Lower lobe of right lung (tissue), 2 donors: ENCODE data around the gene ITGA3. TPM values are rescaled to one million over a fixed set of nuclear protein-coding genes. Genes with fewer than 3 reads are reported as not detected.
A peak's percentile ranks its signal among the peaks of the same experiment; 100 is the strongest.

Experiments used
- ATAC-seq, 2 donors: fragments of 200-7000 bp; cut with Tn5 transposase; one replicate each; pipeline ENCODE4 v1.9.1; 2020 to 2022; ENCODE audit warnings: mild to moderate bottlenecking in 2 of 2, moderate library complexity in 2 of 2
- DNase-seq: peaks from one replicate; pipeline ENCODE4 v3.0.0-alpha.2; 2020
- H3K27ac ChIP-seq: fragments of 200-600 bp; one replicate; pipeline ENCODE4 v1.8.0; 2022
- H3K27me3 ChIP-seq: fragments of 200-600 bp; one replicate; pipeline ENCODE4 v1.8.0; 2022; ENCODE audit warnings: low read depth
- H3K36me3 ChIP-seq: fragments of 200-600 bp; one replicate; pipeline ENCODE4 v1.8.0; 2022; ENCODE audit warnings: mild to moderate bottlenecking
- H3K4me1 ChIP-seq: fragments of 200-600 bp; one replicate; pipeline ENCODE4 v1.8.0; 2022
- H3K4me3 ChIP-seq: fragments of 200-600 bp; one replicate; pipeline ENCODE4 v1.8.0; 2022; ENCODE audit warnings: mild to moderate bottlenecking
- H3K9me3 ChIP-seq: fragments of 200-600 bp; one replicate; pipeline ENCODE4 v1.8.0; 2022
- intact Hi-C: fragments of 100-400 bp; cut with DNase I; formaldehyde crosslinking; loops from one replicate; pipeline ENCODE4 v1.11.0; 2022
- total RNA-seq: library from RNA; stranded (reverse); fragmentation: NEBNext Ultra II Directional; extraction: Animal tissue kit (Norgen Biotek cat#: 25700); gene quantifications from one replicate; pipeline ENCODE4 v1.2.1, GENCODE V29; 2021
- TF ChIP-seq, protein P1 (sequence below): fragments of 200-600 bp; IDR thresholded peaks from one replicate; pipeline ENCODE4 v1.8.0; 2022; ENCODE audit warnings: antibody characterized with exemption, mild to moderate bottlenecking
- donor health status: DM: no; HTN: yes; CAD: no; lungs with severe emphysema.

Gene ITGA3
- total RNA-seq, 1 donor from 2014 or later = 162 TPM

GRCh38 chr17:50130559-50131305 lies 74.8 kb downstream of the ITGA3 start:
- peaks cover 43% of the 10 kb centered on the region for H3K4me1 ChIP-seq
- peaks cover 16% of the 10 kb centered on the region for H3K36me3 ChIP-seq

DNA sequence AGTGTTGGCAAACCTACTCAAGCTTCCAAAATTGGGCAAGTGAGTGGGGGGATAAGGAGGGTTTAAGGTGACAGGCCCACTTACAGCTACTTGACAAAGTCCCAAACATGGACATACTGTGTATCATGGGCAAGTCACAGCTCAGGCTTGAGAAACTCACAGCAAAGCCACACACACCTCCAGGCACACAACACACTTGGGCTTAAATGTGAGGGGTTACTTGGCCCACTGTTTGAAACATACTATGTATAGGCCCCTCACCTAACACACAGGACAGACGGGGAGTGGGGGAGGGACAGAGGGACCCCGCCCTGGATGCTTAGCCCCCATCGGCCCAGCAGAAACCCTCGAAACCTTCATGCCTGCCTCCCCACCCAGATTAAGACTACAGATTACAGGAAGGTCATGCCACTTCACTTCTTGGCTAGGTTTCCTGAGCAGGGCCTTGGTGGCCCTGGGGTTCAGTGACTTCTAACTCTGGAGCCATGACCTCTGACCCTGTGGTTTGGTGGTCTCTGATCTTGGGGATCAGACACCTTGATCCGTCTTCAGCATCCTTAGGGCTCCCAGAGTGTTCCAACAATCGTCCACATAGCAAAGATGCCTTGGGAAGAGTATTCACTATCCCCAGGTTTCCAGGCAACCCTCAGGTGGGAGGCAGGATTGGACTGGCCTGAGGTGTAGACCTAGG lies 76.3 kb downstream of the ITGA3 start:
- peaks cover 18% of the 10 kb centered on the region for H3K27me3 ChIP-seq
- ATAC-seq (no peak), DNase-seq (no peak)
- peaks cover 32% of the 10 kb centered on the region for H3K36me3 ChIP-seq
- H3K4me3 ChIP-seq = no peak overlapping the region
- H3K9me3 ChIP-seq = no peaks in the 10 kb centered on the region
- TF ChIP-seq, protein P1, sequence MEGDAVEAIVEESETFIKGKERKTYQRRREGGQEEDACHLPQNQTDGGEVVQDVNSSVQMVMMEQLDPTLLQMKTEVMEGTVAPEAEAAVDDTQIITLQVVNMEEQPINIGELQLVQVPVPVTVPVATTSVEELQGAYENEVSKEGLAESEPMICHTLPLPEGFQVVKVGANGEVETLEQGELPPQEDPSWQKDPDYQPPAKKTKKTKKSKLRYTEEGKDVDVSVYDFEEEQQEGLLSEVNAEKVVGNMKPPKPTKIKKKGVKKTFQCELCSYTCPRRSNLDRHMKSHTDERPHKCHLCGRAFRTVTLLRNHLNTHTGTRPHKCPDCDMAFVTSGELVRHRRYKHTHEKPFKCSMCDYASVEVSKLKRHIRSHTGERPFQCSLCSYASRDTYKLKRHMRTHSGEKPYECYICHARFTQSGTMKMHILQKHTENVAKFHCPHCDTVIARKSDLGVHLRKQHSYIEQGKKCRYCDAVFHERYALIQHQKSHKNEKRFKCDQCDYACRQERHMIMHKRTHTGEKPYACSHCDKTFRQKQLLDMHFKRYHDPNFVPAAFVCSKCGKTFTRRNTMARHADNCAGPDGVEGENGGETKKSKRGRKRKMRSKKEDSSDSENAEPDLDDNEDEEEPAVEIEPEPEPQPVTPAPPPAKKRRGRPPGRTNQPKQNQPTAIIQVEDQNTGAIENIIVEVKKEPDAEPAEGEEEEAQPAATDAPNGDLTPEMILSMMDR = no peak
- H3K4me1 ChIP-seq = peaks cover 42% of the 10 kb centered on the region
- no peak overlapping the region for H3K27ac ChIP-seq
- intact Hi-C loops = no loop called here

More at GRCh38 chr17:50130559-50131305, 74.8 kb downstream of the ITGA3 start:
- no peak overlapping the region for H3K27ac ChIP-seq
- no peaks in the 10 kb centered on the region for H3K9me3 ChIP-seq
- DNase-seq = no peak
- intact Hi-C loops = no loop called here
- H3K4me3 ChIP-seq = peak overlapping the region; percentile 51
- peaks cover 21% of the 10 kb centered on the region for H3K27me3 ChIP-seq
- TF ChIP-seq, protein P1 = no peak
- ATAC-seq = no peak

GRCh38 chr17:50133028-50133768 lies 77.3 kb downstream of the ITGA3 start:
- TF ChIP-seq, protein P1 = no peak
- DNase-seq = no peak
- H3K4me3 ChIP-seq = no peak overlapping the region
- no peak overlapping the region for H3K27ac ChIP-seq
- H3K36me3 ChIP-seq = peaks cover 40% of the 10 kb centered on the region
- H3K4me1 ChIP-seq = peaks cover 33% of the 10 kb centered on the region
- intact Hi-C loops = no loop called here
- H3K9me3 ChIP-seq = no peaks in the 10 kb centered on the region
- ATAC-seq = peak; percentile 25 to 45
- H3K27me3 ChIP-seq = peaks cover 18% of the 10 kb centered on the region

DNA sequence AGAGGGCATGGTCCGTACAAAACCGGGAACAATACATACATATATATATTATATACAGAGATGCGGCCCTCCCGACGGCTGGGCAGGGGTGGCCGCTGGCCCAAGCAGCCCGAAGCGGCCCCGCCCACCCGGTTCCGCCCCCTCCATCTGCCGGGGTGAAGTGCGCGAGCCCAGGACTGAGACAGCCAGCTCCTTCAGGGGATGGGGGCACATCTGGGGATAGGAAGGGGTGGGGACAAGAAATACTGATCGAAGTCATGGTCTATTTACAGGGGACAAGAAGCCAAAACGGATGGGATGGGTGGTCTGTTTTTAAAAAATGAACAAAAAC lies 77.8 kb downstream of the ITGA3 start:
- peaks cover 45% of the 10 kb centered on the region for H3K36me3 ChIP-seq
- no peak for DNase-seq
- TF ChIP-seq, protein P1 = no peak
- H3K9me3 ChIP-seq = no peaks in the 10 kb centered on the region
- no peak overlapping the region for H3K4me3 ChIP-seq
- intact Hi-C loops = no loop called here
- H3K27ac ChIP-seq = no peak overlapping the region
- no peak for ATAC-seq
- peaks cover 16% of the 10 kb centered on the region for H3K27me3 ChIP-seq
- peaks cover 30% of the 10 kb centered on the region for H3K4me1 ChIP-seq

DNA sequence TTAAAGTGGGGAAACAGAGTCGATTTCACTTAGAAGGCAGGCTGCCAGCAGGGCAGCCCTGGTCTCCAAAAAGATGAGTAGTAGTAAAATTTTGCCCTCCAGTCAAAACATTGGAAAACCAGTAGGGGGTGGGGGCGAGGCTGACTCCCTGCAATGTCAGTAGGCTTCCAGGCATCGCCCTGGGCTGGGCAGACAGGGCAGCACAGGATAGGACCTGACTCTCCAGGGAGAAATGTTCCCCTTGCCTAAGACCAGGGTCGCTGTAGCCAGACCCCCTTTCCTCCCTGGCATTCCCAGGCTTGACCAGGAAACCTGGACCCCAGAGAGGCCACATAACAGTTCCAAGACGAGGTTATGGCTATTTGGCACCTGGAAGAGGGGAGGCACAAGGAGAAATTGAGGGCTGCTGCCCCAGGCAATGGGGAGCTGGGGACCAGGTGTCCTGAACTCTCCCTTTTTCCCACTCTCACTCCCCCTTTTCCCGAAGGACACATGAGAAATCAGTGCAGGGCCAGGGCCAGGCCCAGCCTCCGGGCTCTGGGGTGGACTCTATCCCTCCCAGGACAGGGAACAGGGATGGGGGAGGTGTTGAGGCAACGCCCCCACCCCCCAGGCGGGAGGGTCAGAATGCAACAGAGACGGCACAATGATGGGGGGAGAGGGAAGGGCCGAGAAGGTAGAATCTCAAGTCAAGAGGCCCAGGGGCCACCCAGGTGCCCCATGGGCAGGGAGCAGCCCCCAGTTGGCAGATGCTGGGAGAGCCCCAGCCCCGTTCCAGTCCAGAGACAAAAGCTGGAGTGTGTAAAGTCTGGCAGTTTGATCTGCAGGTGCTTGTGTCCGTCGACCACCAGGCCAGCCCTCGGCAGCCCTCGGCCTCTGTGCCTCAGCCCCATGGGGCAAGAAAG lies 78.5 kb downstream of the ITGA3 start:
- no peaks in the 10 kb centered on the region for H3K9me3 ChIP-seq
- H3K27ac ChIP-seq = no peak overlapping the region
- TF ChIP-seq, protein P1 = no peak
- intact Hi-C loops = no loop called here
- no peak for DNase-seq
- H3K36me3 ChIP-seq = peaks cover 52% of the 10 kb centered on the region
- H3K27me3 ChIP-seq = peaks cover 13% of the 10 kb centered on the region
- H3K4me1 ChIP-seq = peaks cover 27% of the 10 kb centered on the region
- no peak overlapping the region for H3K4me3 ChIP-seq
- no peak for ATAC-seq
